HEK293 (cell line): ENCODE data around the gene GPATCH3.

Experiments used
- CTCF ChIA-PET: fragments of 350-600 bp; formaldehyde crosslinking; extraction: SDS; loops from one replicate; lab custom pipeline; 2021; ENCODE audit warnings: antibody characterized with exemption; lab: Yijun Ruan, JAX
- POLR2A ChIA-PET: fragments of 300-600 bp; formaldehyde crosslinking; extraction: SDS; loops from one replicate; lab custom pipeline; 2020; ENCODE audit warnings: antibody characterized with exemption, inconsistent platforms; lab: Yijun Ruan, JAX
- H3K27ac ChIP-seq: fragments of 200-500 bp; sonication (Bioruptor generic); 2 replicates; pipeline ENCODE4 v1.5.1; 2014; ENCODE audit warnings: low read depth, low read length, control low read depth, inconsistent platforms; ENCODE audit errors: extremely low read depth
- H3K36me3 ChIP-seq, 2 experiments: fragments of 200-500 bp in 1 of 2; sonication (Bioruptor generic) in 1 of 2; 1 replicate in 1 of 2; 2 replicates in 1 of 2; pipeline ENCODE4 v1.5.1; 2014 to 2017; ENCODE audit warnings: inconsistent platforms in 2 of 2, low read length in 2 of 2; ENCODE audit not compliant: control insufficient read depth in 2 of 2, insufficient read depth in 1 of 2
- H3K4me1 ChIP-seq: fragments of 200-500 bp; sonication (Bioruptor generic); 2 replicates; pipeline ENCODE4 v1.5.1; 2014; ENCODE audit warnings: mild to moderate bottlenecking, low read length, inconsistent platforms; ENCODE audit not compliant: control insufficient read depth, insufficient read depth
- H3K4me3 ChIP-seq: 2 replicates; pipeline ENCODE4 v1.5.1; 2011; ENCODE audit warnings: low read depth, mild to moderate bottlenecking, control low read depth, low read length, moderate library complexity
- H3K9me3 ChIP-seq: fragments of 200-500 bp; sonication (Bioruptor generic); 2 replicates; pipeline ENCODE4 v1.5.1; 2014; ENCODE audit warnings: low read depth, low read length, inconsistent platforms; ENCODE audit not compliant: control insufficient read depth, insufficient read depth
- GLI2 ChIP-seq: fragments of 450-650 bp; formaldehyde crosslinking; IDR thresholded peaks from 2 replicates; pipeline ENCODE4; 2017; ENCODE audit warnings: missing biosample characterization, missing genetic modification characterization, low read depth, borderline replicate concordance
- INSM2 ChIP-seq: fragments of 450-650 bp; formaldehyde crosslinking; IDR thresholded peaks from 2 replicates; pipeline ENCODE4 v1.5.1; 2016; ENCODE audit warnings: missing biosample characterization, missing genetic modification characterization
- KLF16 ChIP-seq: fragments of 450-650 bp; formaldehyde crosslinking; IDR thresholded peaks from 2 replicates; pipeline ENCODE4 v1.5.1; 2017; ENCODE audit warnings: missing biosample characterization, missing genetic modification characterization
- YY2 ChIP-seq: fragments of 450-650 bp; formaldehyde crosslinking; IDR thresholded peaks from 2 replicates; pipeline ENCODE4 v1.5.1; 2016; ENCODE audit warnings: missing biosample characterization, missing genetic modification characterization
- ZBTB11 ChIP-seq: fragments of 450-650 bp; formaldehyde crosslinking; conservative IDR thresholded peaks from 2 replicates; pipeline ENCODE4 v1.5.1; 2016; ENCODE audit warnings: low read depth, missing biosample characterization, missing genetic modification characterization
- ZBTB26 ChIP-seq: fragments of 450-650 bp; formaldehyde crosslinking; optimal IDR thresholded peaks from 2 replicates; pipeline ENCODE3; 2016; ENCODE audit warnings: missing biosample characterization, mild to moderate bottlenecking, missing genetic modification characterization
- ZBTB6 ChIP-seq: fragments of 450-650 bp; formaldehyde crosslinking; IDR thresholded peaks from 2 replicates; pipeline ENCODE4 v1.5.1; 2017; ENCODE audit warnings: missing biosample characterization, missing genetic modification characterization
- ZBTB8A ChIP-seq: fragments of 450-650 bp; formaldehyde crosslinking; IDR thresholded peaks from 2 replicates; pipeline ENCODE4 v1.5.1; 2016; ENCODE audit warnings: missing biosample characterization, missing genetic modification characterization
- ZNF146 ChIP-seq: fragments of 450-650 bp; formaldehyde crosslinking; IDR thresholded peaks from 2 replicates; pipeline ENCODE4 v1.5.1; 2016; ENCODE audit warnings: missing biosample characterization, missing genetic modification characterization
- ZNF148 ChIP-seq: fragments of 450-650 bp; formaldehyde crosslinking; IDR thresholded peaks from 2 replicates; pipeline ENCODE4 v1.5.0; 2017; ENCODE audit warnings: missing biosample characterization, missing genetic modification characterization, borderline replicate concordance
- ZNF184 ChIP-seq: fragments of 450-650 bp; IDR thresholded peaks from 2 replicates; pipeline ENCODE4 v1.5.1; 2018; ENCODE audit warnings: missing biosample characterization, mild to moderate bottlenecking, missing genetic modification characterization
- ZNF311 ChIP-seq: fragments of 450-650 bp; formaldehyde crosslinking; IDR thresholded peaks from 2 replicates; pipeline ENCODE4 v1.5.1; 2017; ENCODE audit warnings: missing biosample characterization, missing genetic modification characterization, borderline replicate concordance
- ZNF324 ChIP-seq: fragments of 450-650 bp; formaldehyde crosslinking; IDR thresholded peaks from 2 replicates; pipeline ENCODE4 v1.5.1; 2016; ENCODE audit warnings: missing biosample characterization, missing genetic modification characterization
- ZNF366 ChIP-seq: fragments of 450-650 bp; formaldehyde crosslinking; conservative IDR thresholded peaks from 2 replicates; pipeline ENCODE4 v1.5.1; 2016; ENCODE audit warnings: missing biosample characterization, missing genetic modification characterization
- ZNF585B ChIP-seq: fragments of 450-650 bp; formaldehyde crosslinking; IDR thresholded peaks from 2 replicates; pipeline ENCODE4 v1.5.1; 2016; ENCODE audit warnings: missing biosample characterization, missing genetic modification characterization
- ZNF600 ChIP-seq: fragments of 450-650 bp; formaldehyde crosslinking; IDR thresholded peaks from 2 replicates; pipeline ENCODE4 v1.5.1; 2016; ENCODE audit warnings: missing biosample characterization, missing genetic modification characterization
- ZNF629 ChIP-seq: fragments of 450-650 bp; formaldehyde crosslinking; IDR thresholded peaks from 2 replicates; pipeline ENCODE4 v1.5.1; 2017; ENCODE audit warnings: missing biosample characterization, missing genetic modification characterization
- ZNF664 ChIP-seq: fragments of 450-650 bp; formaldehyde crosslinking; IDR thresholded peaks from 2 replicates; pipeline ENCODE4 v1.5.1; 2016; ENCODE audit warnings: missing biosample characterization, missing genetic modification characterization
- ZNF704 ChIP-seq: fragments of 450-650 bp; formaldehyde crosslinking; IDR thresholded peaks from 2 replicates; pipeline ENCODE4 v1.5.1; 2016; ENCODE audit warnings: missing biosample characterization, missing genetic modification characterization
- ZNF791 ChIP-seq: fragments of 450-650 bp; formaldehyde crosslinking; IDR thresholded peaks from 2 replicates; pipeline ENCODE4 v1.5.1; 2016; ENCODE audit warnings: missing biosample characterization, missing genetic modification characterization
- ZSCAN23 ChIP-seq: fragments of 450-650 bp; formaldehyde crosslinking; IDR thresholded peaks from 2 replicates; pipeline ENCODE4 v1.5.1; 2016; ENCODE audit warnings: missing biosample characterization, missing genetic modification characterization

The GPATCH3 gene

GRCh38 chr1:26900001-26900814, at the start of gene GPATCH3:
Gene GPATCH3, minus strand, starts transcription at chr1:26900467. Its CDS starts 25 bp downstream, at chr1:26900442.
- Histone ChIP-seq H3K36me3 (peaks cover 10 to 34% of the 10 kb centered on the region in 2 experiments; a peak in 2 of 3 replicates), H3K4me1 (0 out of 2 replicates have a peak, but pooled peaks cover 4% of the 10 kb centered on the region), H3K9me3 (no peaks in the 10 kb centered on the region), H3K27ac (peak within 1 kb of the TSS; percentile 56), H3K4me3 (peak within 1 kb of the TSS; percentile 99)
- ChIA-PET POLR2A (interaction anchor here (0.6 to 3.0 kb wide), 17 partner anchors 9 to 449 kb away, joined by 3 to 53 read pairs (median 4); partner anchors contain the start of genes GPN2, NR0B2, NUDC and ZDHHC18), CTCF (interaction anchor here (0.6 to 1.5 kb wide), 5 partner anchors 11 to 1025 kb away, joined by 3 to 5 read pairs (median 4); partner anchors contain the start of gene NR0B2)
- TF ChIP-seq ZNF311 (tag by site-specific recombination) (no peak), ZBTB26 (tag by site-specific recombination) (peak; percentile 26), ZNF704 (peak; percentile 93), KLF16 (tag by site-specific recombination) (peak; percentile 94), ZBTB11 (peak; percentile 26; the same call in 1 of the 2 replicates), ZNF184 (0 out of 2 replicates have a peak, but pooled peaks have one; percentile 17), ZSCAN23 (tag by site-specific recombination) (peak; percentile 78; the same call in 1 of the 2 replicates), ZNF324 (tag by site-specific recombination) (peak; percentile 91), ZNF629 (tag by site-specific recombination) (peak; percentile 77), ZNF585B (tag by site-specific recombination) (no peak), ZNF146 (tag by site-specific recombination) (0 out of 2 replicates have a peak, but pooled peaks have one; percentile 25), ZNF664 (tag by site-specific recombination) (no peak), ZNF148 (tag by site-specific recombination) (no peak), ZBTB8A (peak; percentile 33; the same call in 1 of the 2 replicates), ZBTB6 (tag by site-specific recombination) (peak; percentile 67), ZNF791 (tag by site-specific recombination) (no peak), GLI2 (tag by site-specific recombination) (peak; percentile 26; the same call in 1 of the 2 replicates), INSM2 (peak; percentile 55; the same call in 1 of the 2 replicates), ZNF366 (0 out of 2 replicates have a peak, but pooled peaks have one; percentile 16), YY2 (tag by site-specific recombination) (peak; percentile 98), ZNF600 (peak; percentile 98)
